Urothelium cell line (cell line): ENCODE results near the gene AOPEP.
"Not testable (repeated sequence)": the region's sequence is repeated elsewhere in the genome, so short reads cannot be mapped to it uniquely, and the experiment has no call there.

Experiments
- DNase-seq: peaks from one replicate; pipeline ENCODE4 v3.0.0; 2011; ENCODE audit warnings: low spot score, mixed read lengths
- FAIRE-seq: peaks from 2 replicates; lab custom pipeline; 2011; peaks lifted over from hg19 to GRCh38; lab: Jason Lieb, UNC

Gene AOPEP

GRCh38 chr9:94840738-94841137 is 114.2 kb downstream of the AOPEP start:
- DNase-seq = no peak
- no peak for FAIRE-seq

GRCh38 chr9:94843134-94843533 is 116.6 kb downstream of the AOPEP start:
- DNase-seq (no peak), FAIRE-seq (no peak)

- DNase-seq (no peak), FAIRE-seq (no peak)
Measured at GRCh38 chr9:94846739-94847138, 120.2 kb downstream of the AOPEP start.

- DNase-seq = no peak
- FAIRE-seq = no peak
Measured at GRCh38 chr9:94847486-94847885, 121.0 kb downstream of the AOPEP start.

GRCh38 chr9:94848791-94849190 is 122.3 kb downstream of the AOPEP start:
- not testable (repeated sequence) for DNase-seq

GRCh38 chr9:94850540-94851434 is 124.3 kb downstream of the AOPEP start:
- no peak for FAIRE-seq
- DNase-seq = no peak

More at GRCh38 chr9:94848791-94849190, 122.3 kb downstream of the AOPEP start:
- FAIRE-seq = not testable (repeated sequence)

- DNase-seq (no peak), FAIRE-seq (no peak)
Measured at GRCh38 chr9:94851467-94851866, 125.0 kb downstream of the AOPEP start.

- FAIRE-seq (no peak), DNase-seq (no peak)
Measured at GRCh38 chr9:94851892-94852291, 125.4 kb downstream of the AOPEP start.

GRCh38 chr9:94852373-94852772 is 125.9 kb downstream of the AOPEP start:
- DNase-seq = no peak
- FAIRE-seq = no peak

GRCh38 chr9:94853887-94854286 is 127.4 kb downstream of the AOPEP start:
- DNase-seq (no peak), FAIRE-seq (no peak)

- FAIRE-seq (no peak), DNase-seq (no peak)
Measured at GRCh38 chr9:94855903-94856302, 129.4 kb downstream of the AOPEP start.

- FAIRE-seq (no peak), DNase-seq (no peak)
Measured at GRCh38 chr9:94857791-94858190, 131.3 kb downstream of the AOPEP start.

GRCh38 chr9:94859226-94859625 is 132.7 kb downstream of the AOPEP start:
- DNase-seq = no peak
- no peak for FAIRE-seq

GRCh38 chr9:94859891-94860290 is 133.4 kb downstream of the AOPEP start:
- FAIRE-seq = no peak

GRCh38 chr9:94860678-94861588 is 134.4 kb downstream of the AOPEP start:
- FAIRE-seq (no peak), DNase-seq (no peak)

More at GRCh38 chr9:94859891-94860290, 133.4 kb downstream of the AOPEP start:
- DNase-seq = no peak

GRCh38 chr9:94861589-94862272 is 135.2 kb downstream of the AOPEP start:
- no peak for FAIRE-seq
- no peak for DNase-seq

GRCh38 chr9:94864196-94864595 is 137.7 kb downstream of the AOPEP start:
- FAIRE-seq (no peak), DNase-seq (no peak)

- DNase-seq = no peak
- FAIRE-seq = no peak
Measured at GRCh38 chr9:94864862-94865509, 138.5 kb downstream of the AOPEP start.

GRCh38 chr9:94865582-94866452 is 139.3 kb downstream of the AOPEP start:
- DNase-seq (no peak), FAIRE-seq (no peak)
